Endothelial cell of umbilical vein (primary cell): Measurements from ENCODE around the gene MYZAP.

ENCODE experiments used
- EZH2 ChIP-seq: IDR thresholded peaks from 2 replicates; pipeline ENCODE4 v1.6.1; 2012; ENCODE audit warnings: borderline replicate concordance, low read depth, mild to moderate bottlenecking, moderate library complexity, low read length, inconsistent platforms; ENCODE audit not compliant: severe bottlenecking
- FOS ChIP-seq: IDR thresholded peaks from 2 replicates; pipeline ENCODE4 v1.6.1; 2011; ENCODE audit warnings: mild to moderate bottlenecking, low read length, moderate library complexity, borderline replicate concordance; ENCODE audit not compliant: insufficient read depth
- JUN ChIP-seq: IDR thresholded peaks from 2 replicates; pipeline ENCODE4 v1.6.1; 2011; ENCODE audit warnings: borderline replicate concordance, low read depth; ENCODE audit not compliant: insufficient read length, insufficient read depth
- MYC ChIP-seq: IDR thresholded peaks from one replicate; pipeline ENCODE4 v1.6.1; 2011; ENCODE audit warnings: mild to moderate bottlenecking, low read depth, low read length
- POLR2A ChIP-seq: IDR thresholded peaks from 2 replicates; pipeline ENCODE4 v1.6.1; 2012; ENCODE audit warnings: low read depth, mild to moderate bottlenecking, control low read depth, low read length
- POLR2AphosphoS5 ChIP-seq: IDR thresholded peaks from 2 replicates; pipeline ENCODE4 v1.6.1; 2012; ENCODE audit warnings: low read depth, mild to moderate bottlenecking, control low read depth, low read length, moderate library complexity; ENCODE audit not compliant: insufficient read depth
- TF ChIP-seq, protein P1 (sequence below), 2 donors: IDR thresholded peaks; 1 replicate in 1 of 2; 2 replicates in 1 of 2; pipeline ENCODE4 v1.5.1; 2011; ENCODE audit warnings: low read length in 2 of 2, mild to moderate bottlenecking in 2 of 2, moderate library complexity in 2 of 2, control low read depth in 1 of 2, inconsistent platforms in 1 of 2, low read depth in 1 of 2; ENCODE audit not compliant: insufficient read depth in 1 of 2; ENCODE audit errors: extremely low read depth in 1 of 2
- TF ChIP-seq, protein P2 (sequence below): IDR thresholded peaks from 2 replicates; pipeline ENCODE4 v1.6.1; 2011; ENCODE audit not compliant: insufficient read depth, insufficient read length

GRCh38 chr15:57656434-57656833, 64.7 kb downstream of the MYZAP start:
- TF ChIP-seq, protein P1, sequence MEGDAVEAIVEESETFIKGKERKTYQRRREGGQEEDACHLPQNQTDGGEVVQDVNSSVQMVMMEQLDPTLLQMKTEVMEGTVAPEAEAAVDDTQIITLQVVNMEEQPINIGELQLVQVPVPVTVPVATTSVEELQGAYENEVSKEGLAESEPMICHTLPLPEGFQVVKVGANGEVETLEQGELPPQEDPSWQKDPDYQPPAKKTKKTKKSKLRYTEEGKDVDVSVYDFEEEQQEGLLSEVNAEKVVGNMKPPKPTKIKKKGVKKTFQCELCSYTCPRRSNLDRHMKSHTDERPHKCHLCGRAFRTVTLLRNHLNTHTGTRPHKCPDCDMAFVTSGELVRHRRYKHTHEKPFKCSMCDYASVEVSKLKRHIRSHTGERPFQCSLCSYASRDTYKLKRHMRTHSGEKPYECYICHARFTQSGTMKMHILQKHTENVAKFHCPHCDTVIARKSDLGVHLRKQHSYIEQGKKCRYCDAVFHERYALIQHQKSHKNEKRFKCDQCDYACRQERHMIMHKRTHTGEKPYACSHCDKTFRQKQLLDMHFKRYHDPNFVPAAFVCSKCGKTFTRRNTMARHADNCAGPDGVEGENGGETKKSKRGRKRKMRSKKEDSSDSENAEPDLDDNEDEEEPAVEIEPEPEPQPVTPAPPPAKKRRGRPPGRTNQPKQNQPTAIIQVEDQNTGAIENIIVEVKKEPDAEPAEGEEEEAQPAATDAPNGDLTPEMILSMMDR (IDR thresholded peaks at IDR 0.05; ENCODE audit: extremely low read depth in 1 of 2, insufficient read depth in 1 of 2, low read depth in 1 of 2, low read length in 2 of 2): no peak
- TF ChIP-seq POLR2AphosphoS5: no peak
- no peak for TF ChIP-seq MYC
- TF ChIP-seq EZH2: no peak
- no peak for TF ChIP-seq JUN
- TF ChIP-seq, protein P2, sequence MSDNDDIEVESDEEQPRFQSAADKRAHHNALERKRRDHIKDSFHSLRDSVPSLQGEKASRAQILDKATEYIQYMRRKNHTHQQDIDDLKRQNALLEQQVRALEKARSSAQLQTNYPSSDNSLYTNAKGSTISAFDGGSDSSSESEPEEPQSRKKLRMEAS: no peak
- no peak for TF ChIP-seq POLR2A
- TF ChIP-seq FOS: no peak
